GM23338 (cell line): Measurements from ENCODE around the gene NRIP1. TPM values are rescaled to one million over a fixed set of nuclear protein-coding genes. Genes with fewer than 3 reads are reported as not detected.

ENCODE experiments used
- ATAC-seq: fragments of 200-7000 bp; cut with Tn5 transposase; 3 replicates; pipeline ENCODE4 v1.9.1; 2020
- DNase-seq: peaks from one replicate; pipeline ENCODE4 v3.0.0-alpha.2; 2015; ENCODE audit warnings: low spot score
- H2AFZ ChIP-seq: fragments of 200-600 bp; sonication (generic); 2 replicates; pipeline ENCODE4 v1.8.0; 2016; ENCODE audit warnings: antibody characterized with exemption, mild to moderate bottlenecking, moderate library complexity
- H3F3A ChIP-seq: fragments of 200-600 bp; sonication (generic); replicated peaks from 2 replicates; pipeline ENCODE4 v1.8.0; 2017; ENCODE audit warnings: antibody characterized with exemption, mixed run types, low read depth
- H3K27ac ChIP-seq: fragments of 200-600 bp; sonication (generic); 2 replicates; pipeline ENCODE4 v1.6.1; 2016; ENCODE audit warnings: low read depth
- H3K27me3 ChIP-seq: fragments of 200-600 bp; sonication (generic); 2 replicates; pipeline ENCODE4 v1.8.0; 2016; ENCODE audit warnings: mild to moderate bottlenecking, mixed run types, moderate library complexity; ENCODE audit not compliant: insufficient read depth
- H3K36me3 ChIP-seq: fragments of 200-600 bp; sonication (generic); 2 replicates; pipeline ENCODE4 v1.8.0; 2016; ENCODE audit warnings: mild to moderate bottlenecking; ENCODE audit not compliant: insufficient read depth
- H3K4me1 ChIP-seq: fragments of 200-600 bp; sonication (generic); 2 replicates; pipeline ENCODE4 v1.8.0; 2016; ENCODE audit warnings: mild to moderate bottlenecking, moderate library complexity; ENCODE audit not compliant: insufficient read depth
- H3K4me2 ChIP-seq: fragments of 200-600 bp; sonication (generic); 2 replicates; pipeline ENCODE4 v1.7.1; 2017; ENCODE audit warnings: mixed run types
- H3K4me3 ChIP-seq: fragments of 200-600 bp; sonication (generic); 2 replicates; pipeline ENCODE4 v1.6.1; 2016; ENCODE audit warnings: mixed run types
- H3K79me2 ChIP-seq: fragments of 200-600 bp; sonication (generic); replicated peaks from 2 replicates; pipeline ENCODE4 v1.8.0; 2017; ENCODE audit warnings: mild to moderate bottlenecking; ENCODE audit not compliant: insufficient read depth
- H3K9me2 ChIP-seq: fragments of 200-600 bp; sonication (generic); 2 replicates; pipeline ENCODE4 v1.8.0; 2017; ENCODE audit not compliant: insufficient read depth
- H4K20me1 ChIP-seq: fragments of 200-600 bp; sonication (generic); replicated peaks from 2 replicates; pipeline ENCODE4 v1.8.0; 2017; ENCODE audit warnings: mild to moderate bottlenecking; ENCODE audit not compliant: insufficient read depth
- H3K27ac Mint-ChIP-seq: 2 replicates; pipeline ENCODE4 v1.8.0; 2020; ENCODE audit warnings: inconsistent platforms, mild to moderate bottlenecking, moderate library complexity, mixed read lengths
- H3K27me3 Mint-ChIP-seq: 3 replicates; pipeline ENCODE4 v1.8.0; 2022; ENCODE audit warnings: low read depth, mild to moderate bottlenecking, moderate library complexity, mixed read lengths, inconsistent platforms; ENCODE audit not compliant: insufficient read depth, poor library complexity
- H3K36me3 Mint-ChIP-seq: 3 replicates; pipeline ENCODE4 v1.8.0; 2021; ENCODE audit warnings: low read depth, mild to moderate bottlenecking, inconsistent platforms, moderate library complexity, mixed read lengths
- H3K4me1 Mint-ChIP-seq: 3 replicates; pipeline ENCODE4 v1.8.0; 2020; ENCODE audit warnings: mild to moderate bottlenecking, inconsistent platforms, mixed read lengths
- H3K4me3 Mint-ChIP-seq: 3 replicates; pipeline ENCODE4 v1.8.0; 2021; ENCODE audit warnings: moderate library complexity, mild to moderate bottlenecking, inconsistent platforms, mixed read lengths
- H3K9me3 Mint-ChIP-seq: 3 replicates; pipeline ENCODE4 v1.8.0; 2020; ENCODE audit warnings: moderate library complexity, mild to moderate bottlenecking, inconsistent platforms, mixed read lengths
- CREB1 ChIP-seq: fragments of 250-450 bp; sonication (Bioruptor Pico); IDR thresholded peaks from 2 replicates; pipeline ENCODE4 v1.5.0; 2020; ENCODE audit warnings: low read depth, mild to moderate bottlenecking, moderate library complexity
- EZH2 ChIP-seq: fragments of 200-600 bp; sonication (generic); IDR thresholded peaks from one replicate; pipeline ENCODE4 v1.8.0; 2017; ENCODE audit warnings: antibody characterized with exemption, mild to moderate bottlenecking, low read depth; ENCODE audit not compliant: unreplicated experiment
- JUNB ChIP-seq: IDR thresholded peaks from one replicate; pipeline ENCODE4 v1.6.1; 2016; ENCODE audit warnings: antibody characterized with exemption; ENCODE audit not compliant: unreplicated experiment
- NANOG ChIP-seq: IDR thresholded peaks from 2 replicates; pipeline ENCODE4 v1.6.1; 2016; ENCODE audit warnings: antibody characterized with exemption, borderline replicate concordance
- REST ChIP-seq: IDR thresholded peaks from one replicate; pipeline ENCODE4 v1.6.1; 2018; ENCODE audit warnings: antibody characterized with exemption; ENCODE audit not compliant: unreplicated experiment
- ZNF114 ChIP-seq: fragments of 250-450 bp; sonication (Bioruptor Pico); IDR thresholded peaks from 2 replicates; pipeline ENCODE4 v1.5.0; 2020; ENCODE audit warnings: mild to moderate bottlenecking, moderate library complexity
- ZNF331 ChIP-seq: fragments of 250-450 bp; sonication (Bioruptor Pico); IDR thresholded peaks from 2 replicates; pipeline ENCODE4 v1.5.0; 2020; ENCODE audit warnings: low read depth, mild to moderate bottlenecking, moderate library complexity
- polyA plus RNA-seq: library from polyadenylated mRNA; unstranded; fragments of >200 nt; fragmentation: Nextera tagmentation; extraction: Ambion mirVana; gene quantifications from 2 replicates; pipeline ENCODE4 v1.2.1, GENCODE V29; 2016
- total RNA-seq: library from RNA; depleted of rRNA; stranded (reverse); fragments of >200 nt; shearing (Covaris generic); gene quantifications from 2 replicates; pipeline ENCODE4 v1.2.3, GENCODE V29; 2014
- TF ChIP-seq, protein P1 (sequence below): IDR thresholded peaks from 2 replicates; pipeline ENCODE4 v1.6.1; 2016; ENCODE audit warnings: antibody characterized with exemption
- TF ChIP-seq, protein P2 (sequence below): fragments of 250-450 bp; sonication (Bioruptor Pico); IDR thresholded peaks from 2 replicates; pipeline ENCODE4 v1.5.0; 2020; ENCODE audit warnings: mild to moderate bottlenecking, moderate library complexity

Gene NRIP1
- total and polyA plus RNA-seq, 2 experiments from 2014 or later: 3.0 to 9.0 TPM

GRCh38 chr21:15001113-15001512, 63.7 kb downstream of the NRIP1 start:
- Mint-ChIP-seq H3K36me3 (no peaks in the 10 kb centered on the region), H3K27me3 (peaks cover 5% of the 10 kb centered on the region), H3K4me1 (peaks cover 50% of the 10 kb centered on the region), H3K4me3 (no peak overlapping the region), H3K27ac (no peak overlapping the region), H3K9me3 (no peaks in the 10 kb centered on the region)
- DNase-seq: no peak
- Histone ChIP-seq H3K4me3 (no peak overlapping the region), H3K4me1 (peaks cover 25% of the 10 kb centered on the region), H4K20me1 (no peaks in the 10 kb centered on the region), H3K4me2 (no peak overlapping the region; the same call in 1 of the 2 replicates), H3K27me3 (no peaks in the 10 kb centered on the region), H3K36me3 (no peaks in the 10 kb centered on the region), H3K9me2 (no peaks in the 10 kb centered on the region), H3K79me2 (no peaks in the 10 kb centered on the region; the same call in 1 of the 2 replicates), H2AFZ (no peak overlapping the region), H3F3A (no peaks in the 10 kb centered on the region), H3K27ac (no peak overlapping the region)
- no peak for ATAC-seq
- no peak for TF ChIP-seq REST
- no peak for TF ChIP-seq ZNF114 (CRISPR knock-in tag)
- TF ChIP-seq NANOG: no peak
- TF ChIP-seq, protein P1, sequence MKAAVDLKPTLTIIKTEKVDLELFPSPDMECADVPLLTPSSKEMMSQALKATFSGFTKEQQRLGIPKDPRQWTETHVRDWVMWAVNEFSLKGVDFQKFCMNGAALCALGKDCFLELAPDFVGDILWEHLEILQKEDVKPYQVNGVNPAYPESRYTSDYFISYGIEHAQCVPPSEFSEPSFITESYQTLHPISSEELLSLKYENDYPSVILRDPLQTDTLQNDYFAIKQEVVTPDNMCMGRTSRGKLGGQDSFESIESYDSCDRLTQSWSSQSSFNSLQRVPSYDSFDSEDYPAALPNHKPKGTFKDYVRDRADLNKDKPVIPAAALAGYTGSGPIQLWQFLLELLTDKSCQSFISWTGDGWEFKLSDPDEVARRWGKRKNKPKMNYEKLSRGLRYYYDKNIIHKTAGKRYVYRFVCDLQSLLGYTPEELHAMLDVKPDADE: no peak
- no peak for TF ChIP-seq CREB1 (CRISPR knock-in tag)
- no peak for TF ChIP-seq EZH2
- TF ChIP-seq ZNF331 (CRISPR knock-in tag): no peak
- TF ChIP-seq, protein P2, sequence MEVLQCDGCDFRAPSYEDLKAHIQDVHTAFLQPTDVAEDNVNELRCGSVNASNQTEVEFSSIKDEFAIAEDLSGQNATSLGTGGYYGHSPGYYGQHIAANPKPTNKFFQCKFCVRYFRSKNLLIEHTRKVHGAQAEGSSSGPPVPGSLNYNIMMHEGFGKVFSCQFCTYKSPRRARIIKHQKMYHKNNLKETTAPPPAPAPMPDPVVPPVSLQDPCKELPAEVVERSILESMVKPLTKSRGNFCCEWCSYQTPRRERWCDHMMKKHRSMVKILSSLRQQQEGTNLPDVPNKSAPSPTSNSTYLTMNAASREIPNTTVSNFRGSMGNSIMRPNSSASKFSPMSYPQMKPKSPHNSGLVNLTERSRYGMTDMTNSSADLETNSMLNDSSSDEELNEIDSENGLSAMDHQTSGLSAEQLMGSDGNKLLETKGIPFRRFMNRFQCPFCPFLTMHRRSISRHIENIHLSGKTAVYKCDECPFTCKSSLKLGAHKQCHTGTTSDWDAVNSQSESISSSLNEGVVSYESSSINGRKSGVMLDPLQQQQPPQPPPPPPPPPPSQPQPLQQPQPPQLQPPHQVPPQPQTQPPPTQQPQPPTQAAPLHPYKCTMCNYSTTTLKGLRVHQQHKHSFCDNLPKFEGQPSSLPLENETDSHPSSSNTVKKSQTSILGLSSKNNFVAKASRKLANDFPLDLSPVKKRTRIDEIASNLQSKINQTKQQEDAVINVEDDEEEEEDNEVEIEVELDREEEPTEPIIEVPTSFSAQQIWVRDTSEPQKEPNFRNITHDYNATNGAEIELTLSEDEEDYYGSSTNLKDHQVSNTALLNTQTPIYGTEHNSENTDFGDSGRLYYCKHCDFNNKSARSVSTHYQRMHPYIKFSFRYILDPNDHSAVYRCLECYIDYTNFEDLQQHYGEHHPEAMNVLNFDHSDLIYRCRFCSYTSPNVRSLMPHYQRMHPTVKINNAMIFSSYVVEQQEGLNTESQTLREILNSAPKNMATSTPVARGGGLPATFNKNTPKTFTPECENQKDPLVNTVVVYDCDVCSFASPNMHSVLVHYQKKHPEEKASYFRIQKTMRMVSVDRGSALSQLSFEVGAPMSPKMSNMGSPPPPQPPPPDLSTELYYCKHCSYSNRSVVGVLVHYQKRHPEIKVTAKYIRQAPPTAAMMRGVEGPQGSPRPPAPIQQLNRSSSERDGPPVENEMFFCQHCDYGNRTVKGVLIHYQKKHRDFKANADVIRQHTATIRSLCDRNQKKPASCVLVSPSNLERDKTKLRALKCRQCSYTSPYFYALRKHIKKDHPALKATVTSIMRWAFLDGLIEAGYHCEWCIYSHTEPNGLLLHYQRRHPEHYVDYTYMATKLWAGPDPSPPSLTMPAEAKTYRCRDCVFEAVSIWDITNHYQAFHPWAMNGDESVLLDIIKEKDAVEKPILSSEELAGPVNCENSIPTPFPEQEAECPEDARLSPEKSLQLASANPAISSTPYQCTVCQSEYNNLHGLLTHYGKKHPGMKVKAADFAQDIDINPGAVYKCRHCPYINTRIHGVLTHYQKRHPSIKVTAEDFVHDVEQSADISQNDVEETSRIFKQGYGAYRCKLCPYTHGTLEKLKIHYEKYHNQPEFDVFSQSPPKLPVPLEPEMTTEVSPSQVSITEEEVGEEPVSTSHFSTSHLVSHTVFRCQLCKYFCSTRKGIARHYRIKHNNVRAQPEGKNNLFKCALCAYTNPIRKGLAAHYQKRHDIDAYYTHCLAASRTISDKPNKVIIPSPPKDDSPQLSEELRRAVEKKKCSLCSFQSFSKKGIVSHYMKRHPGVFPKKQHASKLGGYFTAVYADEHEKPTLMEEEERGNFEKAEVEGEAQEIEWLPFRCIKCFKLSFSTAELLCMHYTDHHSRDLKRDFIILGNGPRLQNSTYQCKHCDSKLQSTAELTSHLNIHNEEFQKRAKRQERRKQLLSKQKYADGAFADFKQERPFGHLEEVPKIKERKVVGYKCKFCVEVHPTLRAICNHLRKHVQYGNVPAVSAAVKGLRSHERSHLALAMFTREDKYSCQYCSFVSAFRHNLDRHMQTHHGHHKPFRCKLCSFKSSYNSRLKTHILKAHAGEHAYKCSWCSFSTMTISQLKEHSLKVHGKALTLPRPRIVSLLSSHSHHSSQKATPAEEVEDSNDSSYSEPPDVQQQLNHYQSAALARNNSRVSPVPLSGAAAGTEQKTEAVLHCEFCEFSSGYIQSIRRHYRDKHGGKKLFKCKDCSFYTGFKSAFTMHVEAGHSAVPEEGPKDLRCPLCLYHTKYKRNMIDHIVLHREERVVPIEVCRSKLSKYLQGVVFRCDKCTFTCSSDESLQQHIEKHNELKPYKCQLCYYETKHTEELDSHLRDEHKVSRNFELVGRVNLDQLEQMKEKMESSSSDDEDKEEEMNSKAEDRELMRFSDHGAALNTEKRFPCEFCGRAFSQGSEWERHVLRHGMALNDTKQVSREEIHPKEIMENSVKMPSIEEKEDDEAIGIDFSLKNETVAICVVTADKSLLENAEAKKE: no peak
- no peak for TF ChIP-seq JUNB
